Epithelial cell of esophagus (primary cell): ENCODE data around the gene VTN.

Experiments used
- DNase-seq: peaks from one replicate; pipeline ENCODE4 v3.0.0; 2010; ENCODE audit warnings: low read depth
- H3K4me3 ChIP-seq: 2 replicates; pipeline ENCODE4 v1.5.1; 2011; ENCODE audit warnings: mild to moderate bottlenecking, low read length, control low read depth
- TF ChIP-seq, protein P1 (sequence below): IDR thresholded peaks from 2 replicates; pipeline ENCODE4 v1.5.1; 2011; ENCODE audit warnings: low read depth, mild to moderate bottlenecking, low read length, control low read depth, inconsistent platforms; ENCODE audit not compliant: insufficient read depth; ENCODE audit errors: missing control alignments

VTN gene, protein sequence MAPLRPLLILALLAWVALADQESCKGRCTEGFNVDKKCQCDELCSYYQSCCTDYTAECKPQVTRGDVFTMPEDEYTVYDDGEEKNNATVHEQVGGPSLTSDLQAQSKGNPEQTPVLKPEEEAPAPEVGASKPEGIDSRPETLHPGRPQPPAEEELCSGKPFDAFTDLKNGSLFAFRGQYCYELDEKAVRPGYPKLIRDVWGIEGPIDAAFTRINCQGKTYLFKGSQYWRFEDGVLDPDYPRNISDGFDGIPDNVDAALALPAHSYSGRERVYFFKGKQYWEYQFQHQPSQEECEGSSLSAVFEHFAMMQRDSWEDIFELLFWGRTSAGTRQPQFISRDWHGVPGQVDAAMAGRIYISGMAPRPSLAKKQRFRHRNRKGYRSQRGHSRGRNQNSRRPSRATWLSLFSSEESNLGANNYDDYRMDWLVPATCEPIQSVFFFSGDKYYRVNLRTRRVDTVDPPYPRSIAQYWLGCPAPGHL

DNA sequence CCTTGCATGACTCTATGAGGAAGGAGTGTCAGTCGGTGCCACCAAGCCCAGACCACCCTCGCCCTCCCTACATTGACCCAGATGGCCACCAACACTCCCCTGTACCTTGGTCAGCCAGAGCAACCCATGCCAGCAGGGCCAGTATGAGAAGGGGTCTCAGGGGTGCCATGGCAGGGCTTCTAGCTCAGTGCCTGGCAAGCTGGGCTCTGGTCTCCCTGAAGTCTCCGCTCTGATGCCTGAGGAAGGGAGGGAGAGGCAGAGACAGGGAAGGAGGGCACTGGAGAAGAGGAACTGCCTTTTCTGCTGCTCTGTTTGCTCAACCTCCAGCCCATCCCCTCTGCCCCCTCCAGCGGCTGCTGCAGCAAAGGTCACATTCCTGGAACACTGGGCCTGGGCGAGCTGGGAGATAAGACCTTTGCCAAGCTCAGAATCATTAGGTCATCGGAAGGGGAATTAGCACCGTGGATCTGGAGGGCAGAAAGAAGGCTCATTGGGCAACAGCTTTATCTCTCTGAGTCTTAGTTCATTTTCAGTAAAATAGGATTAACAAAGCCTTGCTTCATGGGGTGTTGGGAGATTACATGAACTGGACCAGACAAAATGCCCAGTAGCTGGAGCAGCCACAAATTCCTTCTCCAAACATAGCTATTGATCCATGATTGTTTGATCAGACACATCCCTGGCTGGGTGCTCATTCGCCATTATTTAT, at the start of gene VTN:
Gene VTN (minus strand): TSS at position 273 of the 709 bp plus-strand sequence. CDS start 104 bp downstream, at position 169.
- no peak within 1 kb of the TSS for H3K4me3 ChIP-seq

DNA sequence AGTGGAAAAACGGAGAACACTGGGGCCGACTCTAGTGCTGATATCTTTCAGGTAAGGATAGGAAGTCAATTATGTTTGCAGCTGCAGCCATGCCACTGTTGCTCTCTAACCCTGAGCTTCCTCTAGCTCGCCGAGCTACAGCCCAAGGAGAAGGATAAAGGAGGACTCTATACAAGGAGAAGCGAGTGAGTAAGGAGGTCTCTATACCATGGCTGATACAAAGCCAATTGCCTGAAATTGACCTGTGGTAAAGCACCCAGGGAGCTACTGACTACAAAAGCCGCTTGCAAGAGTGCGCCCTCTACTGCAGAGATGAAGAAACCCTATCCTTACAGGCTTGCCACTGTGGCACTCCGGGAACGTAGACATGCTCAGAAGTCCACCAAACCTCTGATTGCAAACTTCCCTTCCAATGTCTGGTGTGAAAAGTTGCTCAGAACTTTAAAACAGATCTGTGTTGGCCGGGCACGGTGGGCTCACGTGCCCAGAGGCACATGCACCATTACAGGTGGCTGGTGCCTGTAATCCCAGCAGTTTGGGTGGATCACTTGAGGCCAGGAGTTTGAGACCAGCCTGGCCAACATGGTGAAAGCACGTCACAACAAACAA, 46.7 kb upstream of the VTN start:
- TF ChIP-seq, protein P1, sequence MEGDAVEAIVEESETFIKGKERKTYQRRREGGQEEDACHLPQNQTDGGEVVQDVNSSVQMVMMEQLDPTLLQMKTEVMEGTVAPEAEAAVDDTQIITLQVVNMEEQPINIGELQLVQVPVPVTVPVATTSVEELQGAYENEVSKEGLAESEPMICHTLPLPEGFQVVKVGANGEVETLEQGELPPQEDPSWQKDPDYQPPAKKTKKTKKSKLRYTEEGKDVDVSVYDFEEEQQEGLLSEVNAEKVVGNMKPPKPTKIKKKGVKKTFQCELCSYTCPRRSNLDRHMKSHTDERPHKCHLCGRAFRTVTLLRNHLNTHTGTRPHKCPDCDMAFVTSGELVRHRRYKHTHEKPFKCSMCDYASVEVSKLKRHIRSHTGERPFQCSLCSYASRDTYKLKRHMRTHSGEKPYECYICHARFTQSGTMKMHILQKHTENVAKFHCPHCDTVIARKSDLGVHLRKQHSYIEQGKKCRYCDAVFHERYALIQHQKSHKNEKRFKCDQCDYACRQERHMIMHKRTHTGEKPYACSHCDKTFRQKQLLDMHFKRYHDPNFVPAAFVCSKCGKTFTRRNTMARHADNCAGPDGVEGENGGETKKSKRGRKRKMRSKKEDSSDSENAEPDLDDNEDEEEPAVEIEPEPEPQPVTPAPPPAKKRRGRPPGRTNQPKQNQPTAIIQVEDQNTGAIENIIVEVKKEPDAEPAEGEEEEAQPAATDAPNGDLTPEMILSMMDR: peak; percentile 91
- peak; percentile 78 for DNase-seq
- no peak overlapping the region for H3K4me3 ChIP-seq

More for the DNA sequence above, at the start of gene VTN:
- no peak for DNase-seq
- TF ChIP-seq, protein P1: no peak

DNA sequence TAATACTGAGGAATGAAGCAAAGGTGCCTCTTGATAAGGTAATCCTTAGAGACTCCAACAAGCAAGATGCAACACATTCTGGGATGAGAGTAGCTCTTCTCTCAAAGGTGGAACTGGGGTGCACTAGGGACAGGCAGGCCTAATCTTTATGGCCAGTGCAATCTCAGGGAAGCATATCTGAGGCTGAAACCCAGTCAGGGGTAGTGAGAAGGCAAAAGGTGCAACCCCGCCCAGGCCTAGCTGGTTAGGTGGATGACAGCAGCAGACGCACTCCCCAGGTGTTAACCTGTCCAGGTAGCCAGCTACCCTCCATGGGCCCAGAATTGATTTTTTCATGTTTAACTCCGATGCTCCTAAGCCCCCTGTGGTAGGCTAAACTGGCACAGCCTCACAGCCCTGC, 45.8 kb upstream of the VTN start:
- H3K4me3 ChIP-seq: no peak overlapping the region
- no peak for DNase-seq
- TF ChIP-seq, protein P1: no peak

DNA sequence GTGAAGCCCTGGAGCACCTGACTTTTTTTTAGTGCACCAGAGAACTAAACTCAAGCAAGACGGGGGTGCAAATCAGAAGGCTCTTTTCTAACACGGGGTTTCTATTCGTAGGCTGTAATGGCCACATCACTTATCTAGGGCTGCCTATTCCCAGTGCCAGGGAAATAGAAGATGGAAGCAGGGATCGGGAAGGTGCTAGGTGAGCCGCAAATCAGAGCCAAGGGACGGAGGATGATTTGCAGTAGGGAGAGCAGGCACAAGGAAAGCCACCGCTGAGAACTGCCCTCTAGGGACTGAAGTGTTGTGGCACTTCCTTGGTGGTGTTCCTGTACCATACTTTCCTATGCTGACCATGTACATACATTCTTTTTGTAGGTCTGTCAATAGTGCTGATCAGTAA, 43.7 kb upstream of the VTN start:
- DNase-seq: no peak
- no peak overlapping the region for H3K4me3 ChIP-seq
- TF ChIP-seq, protein P1: no peak

DNA sequence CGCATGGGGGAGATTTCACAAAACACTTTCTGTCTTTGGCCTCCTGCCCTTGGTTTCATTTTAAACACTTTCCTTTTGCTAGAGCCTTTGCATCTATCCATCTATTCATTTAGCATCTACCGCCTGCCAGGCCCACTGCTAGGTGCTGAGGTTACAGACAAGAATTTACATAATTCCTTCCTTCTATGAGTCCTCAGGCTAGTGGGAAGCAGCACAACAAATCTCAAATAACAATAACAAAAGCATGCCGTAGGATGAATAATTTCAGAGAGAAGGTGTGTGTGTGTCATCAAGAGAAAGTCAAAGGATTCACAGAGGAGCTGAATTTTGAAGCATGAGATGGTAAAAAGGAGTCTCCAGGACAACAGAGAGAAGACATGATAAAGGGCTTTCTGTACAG, 42.0 kb upstream of the VTN start:
- H3K4me3 ChIP-seq: no peak overlapping the region
- DNase-seq: peak; percentile 81
- TF ChIP-seq, protein P1: no peak

DNA sequence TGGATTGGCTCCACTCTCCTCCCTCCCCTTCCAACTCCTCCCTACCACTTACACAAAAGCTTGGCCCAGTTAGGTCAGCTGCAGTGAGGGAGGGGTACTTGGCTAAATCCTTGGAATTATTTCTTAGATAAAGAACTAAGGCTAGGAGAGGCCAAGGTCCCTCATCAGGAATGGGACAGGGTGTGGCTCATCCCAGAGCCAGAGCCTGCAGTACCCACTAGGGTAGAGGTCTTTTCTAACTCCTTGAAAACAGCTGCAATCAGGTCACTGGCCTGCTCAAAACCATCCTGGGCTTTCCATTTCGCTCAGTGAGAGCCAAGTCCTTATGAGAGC, 37.8 kb upstream of the VTN start:
- TF ChIP-seq, protein P1: no peak
- no peak for DNase-seq
- H3K4me3 ChIP-seq: no peak overlapping the region
